SK-N-SH (cell line): ENCODE results near the gene WDR7. TPM values are rescaled to one million over a fixed set of nuclear protein-coding genes. Genes with fewer than 3 reads are reported as not detected.
A peak's percentile ranks its signal among the peaks of the same experiment; 100 is the strongest.

ENCODE experiments used
- CTCF ChIA-PET: fragments of 300-600, 350-600 bp; formaldehyde crosslinking; extraction: SDS; loops from one replicate; lab custom pipeline; 2021; lab: Yijun Ruan, JAX
- POLR2A ChIA-PET: fragments of 350-600 bp; sonication (Branson Sonifier 250); formaldehyde crosslinking; extraction: SDS; loops from one replicate; lab custom pipeline; 2020; ENCODE audit warnings: antibody characterized with exemption, inconsistent platforms; lab: Yijun Ruan, JAX
- DNase-seq: peaks from one replicate; pipeline ENCODE4 v3.0.0; 2012
- H2AFZ ChIP-seq: fragments of 200-600 bp; sonication (generic); 2 replicates; pipeline ENCODE4 v1.8.1; 2016; ENCODE audit warnings: antibody characterized with exemption, mild to moderate bottlenecking, low read depth
- H3F3A ChIP-seq: fragments of 200-600 bp; sonication (generic); replicated peaks from 2 replicates; pipeline ENCODE3; 2016; ENCODE audit warnings: antibody characterized with exemption, mild to moderate bottlenecking; ENCODE audit not compliant: insufficient read depth
- H3K27ac ChIP-seq, 2 experiments: fragments of 200-500 bp in 1 of 2; fragments of 200-600 bp in 1 of 2; sonication (Bioruptor generic) in 1 of 2; sonication (generic), shearing (Covaris generic) in 1 of 2; 2 replicates each; pipeline versions ENCODE4 v1.5.1 to v1.6.1; 2014 to 2016; ENCODE audit warnings: low read depth in 2 of 2, inconsistent platforms in 1 of 2, low read length in 1 of 2, mild to moderate bottlenecking in 1 of 2, mixed read lengths in 1 of 2
- H3K27me3 ChIP-seq: fragments of 200-600 bp; sonication (generic), shearing (Covaris generic); 2 replicates; pipeline ENCODE4 v1.6.1; 2016; ENCODE audit warnings: mixed run types; ENCODE audit not compliant: insufficient read depth
- H3K36me3 ChIP-seq, 2 experiments: fragments of 200-500 bp in 1 of 2; fragments of 200-600 bp in 1 of 2; sonication (Bioruptor generic) in 1 of 2; sonication (generic) in 1 of 2; replicated peaks in 1 of 2; 2 replicates each; pipeline versions ENCODE3 to v1.5.1; 2014 to 2016; ENCODE audit warnings: low read length in 1 of 2, mild to moderate bottlenecking in 1 of 2; ENCODE audit not compliant: insufficient read depth in 2 of 2, control insufficient read depth in 1 of 2
- H3K4me1 ChIP-seq, 2 experiments: fragments of 200-500 bp in 1 of 2; fragments of 200-600 bp in 1 of 2; sonication (Bioruptor generic) in 1 of 2; sonication (generic), shearing (Covaris generic) in 1 of 2; 2 replicates each; pipeline versions ENCODE4 v1.5.1 to v1.6.1; 2014 to 2016; ENCODE audit warnings: low read depth in 1 of 2, low read length in 1 of 2, mixed run types in 1 of 2; ENCODE audit not compliant: insufficient read depth in 2 of 2, control insufficient read depth in 1 of 2
- H3K4me2 ChIP-seq: fragments of 200-600 bp; sonication (generic), shearing (Covaris generic); 2 replicates; pipeline ENCODE4 v1.6.1; 2017; ENCODE audit warnings: mixed run types
- H3K4me3 ChIP-seq, 2 experiments: fragments of 200-500 bp in 1 of 2; fragments of 200-600 bp in 1 of 2; sonication (Bioruptor generic) in 1 of 2; sonication (generic), shearing (Covaris generic) in 1 of 2; 2 replicates each; pipeline versions ENCODE4 v1.5.1 to v1.8.1; 2014 to 2016; ENCODE audit warnings: low read depth in 2 of 2, inconsistent platforms in 1 of 2, low read length in 1 of 2, mild to moderate bottlenecking in 1 of 2, mixed read lengths in 1 of 2, moderate library complexity in 1 of 2
- H3K79me2 ChIP-seq: fragments of 200-600 bp; sonication (generic); 2 replicates; pipeline ENCODE4 v1.8.1; 2017; ENCODE audit warnings: mild to moderate bottlenecking; ENCODE audit not compliant: insufficient read depth
- H3K9ac ChIP-seq: fragments of 200-600 bp; sonication (generic); 2 replicates; pipeline ENCODE4 v1.6.1; 2017; ENCODE audit warnings: mixed run types
- H3K9me2 ChIP-seq: fragments of 200-600 bp; sonication (generic); 2 replicates; pipeline ENCODE4 v1.6.1; 2017; ENCODE audit warnings: mixed run types
- H3K9me3 ChIP-seq: fragments of 200-600 bp; sonication (generic); 2 replicates; pipeline ENCODE4 v1.6.1; 2017; ENCODE audit warnings: mixed run types, mild to moderate bottlenecking, moderate library complexity
- H4K20me1 ChIP-seq: fragments of 200-600 bp; sonication (generic); 2 replicates; pipeline ENCODE4 v1.6.1; 2017; ENCODE audit warnings: mild to moderate bottlenecking, mixed run types; ENCODE audit not compliant: insufficient read depth
- CHD2 ChIP-seq: fragments of 150-350 bp; IDR thresholded peaks from 2 replicates; pipeline ENCODE4 v1.6.1; 2018; ENCODE audit warnings: low read length; ENCODE audit not compliant: partially characterized antibody
- ELF1 ChIP-seq: IDR thresholded peaks from 2 replicates; pipeline ENCODE4 v1.4.0; 2012
- EP300 ChIP-seq, 2 experiments: IDR thresholded peaks; 2 replicates each; pipeline versions ENCODE4 v1.4.0 to v1.6.1; 2012; ENCODE audit warnings: borderline replicate concordance in 1 of 2, low read depth in 1 of 2, low read length in 1 of 2
- EZH2phosphoT487 ChIP-seq: fragments of 200-600 bp; sonication (generic); IDR thresholded peaks from 2 replicates; pipeline ENCODE4 v1.6.1; 2017; ENCODE audit warnings: low read depth, mixed run types, mild to moderate bottlenecking, antibody characterized with exemption, moderate library complexity, borderline replicate concordance
- FOXM1 ChIP-seq: IDR thresholded peaks from 2 replicates; pipeline ENCODE4 v1.4.0; 2012; ENCODE audit warnings: low read depth, mild to moderate bottlenecking
- GABPA ChIP-seq: IDR thresholded peaks from 2 replicates; pipeline ENCODE4 v1.4.0; 2012; ENCODE audit warnings: low read depth, mild to moderate bottlenecking
- GATA2 ChIP-seq: sonication (generic); formaldehyde crosslinking; IDR thresholded peaks from 2 replicates; pipeline ENCODE4 v1.5.0; 2020; ENCODE audit warnings: mild to moderate bottlenecking, missing genetic modification reagents
- MEF2A ChIP-seq: IDR thresholded peaks from 2 replicates; pipeline ENCODE4 v1.4.0; 2012; ENCODE audit warnings: low read depth, borderline replicate concordance
- MXI1 ChIP-seq: IDR thresholded peaks from 2 replicates; pipeline ENCODE4 v1.6.1; 2012; ENCODE audit warnings: mild to moderate bottlenecking, low read depth, low read length, improper control_type of control experiment
- NFIC ChIP-seq: IDR thresholded peaks from 2 replicates; pipeline ENCODE4 v1.4.0; 2012; ENCODE audit warnings: borderline replicate concordance
- RAD21 ChIP-seq: IDR thresholded peaks from 2 replicates; pipeline ENCODE4 v1.6.1; 2012; ENCODE audit warnings: mild to moderate bottlenecking, low read length
- REST ChIP-seq: IDR thresholded peaks from 2 replicates; pipeline ENCODE4 v1.6.1; 2012; ENCODE audit warnings: mild to moderate bottlenecking, low read depth, low read length, moderate library complexity
- SMC3 ChIP-seq: IDR thresholded peaks from 2 replicates; pipeline ENCODE4 v1.6.1; 2012; ENCODE audit warnings: low read depth, low read length, improper control_type of control experiment
- USF1 ChIP-seq: IDR thresholded peaks from 2 replicates; pipeline ENCODE4 v1.4.0; 2012; ENCODE audit warnings: low read depth, borderline replicate concordance
- YY1 ChIP-seq: IDR thresholded peaks from 2 replicates; pipeline ENCODE4 v1.4.0; 2012; ENCODE audit warnings: low read depth, mild to moderate bottlenecking
- WGBS: methylation state at CpG from one replicate; pipeline ENCODE4 v1.1.6; 2017; ENCODE audit warnings: low lambda C conversion rate; 5-methylcytosine and 5-hydroxymethylcytosine counted together
- polyA plus RNA-seq, 3 experiments: library from polyadenylated mRNA; depleted of rRNA; stranded (reverse); fragments of >200 nt; gene quantifications; 2 replicates each; pipeline ENCODE4 v1.2.3, GENCODE V29; 2012
- TF ChIP-seq, protein P1 (sequence below): IDR thresholded peaks from 2 replicates; pipeline ENCODE4 v1.4.0; 2012; ENCODE audit warnings: low read depth, borderline replicate concordance

Gene WDR7
- polyA plus RNA-seq, 1 of the 3 experiments (the other 2 are of a cell fraction) = 4.1 TPM

DNA sequence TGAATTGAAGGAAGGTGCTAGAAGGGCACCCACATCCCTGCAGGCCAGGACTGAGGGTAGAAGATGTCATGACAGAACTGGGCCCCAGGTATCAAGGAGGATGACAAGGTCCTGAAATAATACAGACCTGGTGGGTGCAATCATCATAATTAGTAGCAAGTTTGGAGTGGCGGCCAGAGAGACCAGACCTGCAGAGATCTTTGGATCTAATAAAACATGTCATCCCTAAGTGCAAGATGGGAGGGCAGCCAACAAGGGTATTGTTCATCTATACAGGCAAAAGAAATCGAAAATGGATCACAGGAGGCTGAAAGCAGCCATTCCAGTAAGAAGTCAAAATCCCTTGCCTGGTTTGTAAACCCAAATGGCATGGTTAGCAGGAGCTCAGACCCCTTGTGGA is 384.4 kb downstream of the WDR7 start:
- POLR2A ChIA-PET = no interaction called here
- Histone ChIP-seq H3K27ac (peak overlapping the region in 1 of 2 experiments; percentile 58; a peak in 2 of 4 replicates), H3F3A (no peaks in the 10 kb centered on the region), H4K20me1 (no peaks in the 10 kb centered on the region), H3K9ac (no peak overlapping the region), H3K36me3 (no peaks in the 10 kb centered on the region), H3K9me3 (no peaks in the 10 kb centered on the region), H3K27me3 (no peaks in the 10 kb centered on the region), H3K4me3 (no peak overlapping the region), H3K4me1 (peaks cover 0 to 16% of the 10 kb centered on the region in 2 experiments; a peak in 1 of 4 replicates), H3K79me2 (no peaks in the 10 kb centered on the region), H3K4me2 (no peak overlapping the region), H3K9me2 (no peaks in the 10 kb centered on the region), H2AFZ (no peak overlapping the region)
- peak; percentile 54 for DNase-seq
- 24% methylated on average over 2 of the region's 2 CpGs for WGBS
- CTCF ChIA-PET = interaction anchor here (2.8 kb wide), 1 partner anchor 403 kb away, joined by 14 read pairs; no protein-coding TSS in a partner anchor
- TF ChIP-seq GATA2 (CRISPR knock-in tag) (peak; percentile 66), EP300 (IDR thresholded peaks at IDR 0.05; ENCODE audit: borderline replicate concordance in 1 of 2, low read depth in 1 of 2, low read length in 1 of 2) (peak in 1 of 2 experiments; percentile 65; a peak in 2 of 4 replicates), ELF1 (no peak)
- TF ChIP-seq, all 33 proteins: peak for 2

DNA sequence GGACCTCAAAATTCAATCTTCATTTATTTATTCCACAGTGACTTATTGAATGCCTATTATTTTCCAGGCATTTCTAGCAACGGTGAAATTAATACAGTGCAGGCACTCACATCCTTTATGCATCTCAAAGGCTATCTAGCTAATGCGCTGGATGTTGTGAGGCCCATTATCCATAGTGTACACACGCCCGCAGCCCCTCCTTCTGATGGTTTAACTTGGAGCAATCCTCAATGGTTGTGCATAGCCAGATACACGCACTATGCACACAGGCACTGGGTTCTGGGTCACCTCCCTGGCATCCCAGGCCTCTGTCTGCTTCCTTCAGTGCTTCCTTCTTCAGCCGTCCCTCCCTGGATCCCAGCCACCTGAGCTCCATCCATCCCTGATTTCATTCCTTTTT is 387.2 kb downstream of the WDR7 start:
- H3K79me2 ChIP-seq = no peaks in the 10 kb centered on the region
- H3K27me3 ChIP-seq = no peaks in the 10 kb centered on the region
- ChIA-PET POLR2A (no interaction called here), CTCF (no interaction called here)
- H3F3A ChIP-seq = no peaks in the 10 kb centered on the region
- DNase-seq = no peak
- H4K20me1 ChIP-seq = no peaks in the 10 kb centered on the region
- no peak overlapping the region for H3K27ac ChIP-seq
- 70% methylated on average over 6 of the region's 6 CpGs for WGBS
- no peaks in the 10 kb centered on the region for H3K36me3 ChIP-seq
- H3K9me2 ChIP-seq = no peaks in the 10 kb centered on the region
- H2AFZ ChIP-seq = no peak overlapping the region
- H3K9ac ChIP-seq = no peak overlapping the region
- no peaks in the 10 kb centered on the region for H3K9me3 ChIP-seq
- no peak overlapping the region for H3K4me2 ChIP-seq
- TF ChIP-seq GABPA = no peak
- peaks cover 0 to 16% of the 10 kb centered on the region in 2 experiments; a peak in 1 of 4 replicates for H3K4me1 ChIP-seq
- H3K4me3 ChIP-seq = no peak overlapping the region

DNA sequence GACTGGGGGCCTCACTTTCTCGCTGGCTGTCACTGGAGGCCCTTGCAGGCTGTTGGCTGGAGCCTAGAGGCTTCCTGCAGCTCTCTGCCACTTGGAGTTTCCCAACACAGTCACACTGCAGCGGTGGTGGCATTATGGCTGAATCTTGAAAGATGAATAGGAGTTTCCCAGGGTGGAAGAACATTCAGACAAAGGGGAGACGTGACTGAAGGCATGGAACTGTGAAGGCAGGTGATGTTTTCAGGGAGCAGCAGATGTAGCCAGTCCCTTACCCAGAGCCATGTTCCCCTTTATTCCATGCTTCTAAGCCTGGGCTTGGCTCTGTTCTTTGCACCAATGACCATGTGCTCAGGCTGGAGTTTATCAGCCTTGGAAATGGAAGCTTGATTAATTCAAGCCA is 389.0 kb downstream of the WDR7 start:
- H3K9me2 ChIP-seq = no peaks in the 10 kb centered on the region
- WGBS = 44% methylated on average over 2 of the region's 3 CpGs
- no peaks in the 10 kb centered on the region for H4K20me1 ChIP-seq
- no peak for DNase-seq
- CTCF ChIA-PET = no interaction called here
- H3K9ac ChIP-seq = no peak overlapping the region
- H3K4me2 ChIP-seq = no peak overlapping the region
- peaks cover 0 to 13% of the 10 kb centered on the region in 2 experiments; a peak in 1 of 4 replicates for H3K4me1 ChIP-seq
- H3F3A ChIP-seq = no peaks in the 10 kb centered on the region
- H2AFZ ChIP-seq = no peak overlapping the region
- no peak overlapping the region for H3K4me3 ChIP-seq
- H3K9me3 ChIP-seq = no peaks in the 10 kb centered on the region
- no peaks in the 10 kb centered on the region for H3K79me2 ChIP-seq
- POLR2A ChIA-PET = no interaction called here
- no peaks in the 10 kb centered on the region for H3K36me3 ChIP-seq
- no peak overlapping the region for H3K27ac ChIP-seq
- no peaks in the 10 kb centered on the region for H3K27me3 ChIP-seq
- TF ChIP-seq NFIC (no peak), CHD2 (no peak), MEF2A (no peak), FOXM1 (no peak), MXI1 (no peak), USF1 (no peak), EZH2phosphoT487 (no peak), RAD21 (no peak), SMC3 (no peak), REST (no peak), YY1 (no peak)
- TF ChIP-seq, protein P1, sequence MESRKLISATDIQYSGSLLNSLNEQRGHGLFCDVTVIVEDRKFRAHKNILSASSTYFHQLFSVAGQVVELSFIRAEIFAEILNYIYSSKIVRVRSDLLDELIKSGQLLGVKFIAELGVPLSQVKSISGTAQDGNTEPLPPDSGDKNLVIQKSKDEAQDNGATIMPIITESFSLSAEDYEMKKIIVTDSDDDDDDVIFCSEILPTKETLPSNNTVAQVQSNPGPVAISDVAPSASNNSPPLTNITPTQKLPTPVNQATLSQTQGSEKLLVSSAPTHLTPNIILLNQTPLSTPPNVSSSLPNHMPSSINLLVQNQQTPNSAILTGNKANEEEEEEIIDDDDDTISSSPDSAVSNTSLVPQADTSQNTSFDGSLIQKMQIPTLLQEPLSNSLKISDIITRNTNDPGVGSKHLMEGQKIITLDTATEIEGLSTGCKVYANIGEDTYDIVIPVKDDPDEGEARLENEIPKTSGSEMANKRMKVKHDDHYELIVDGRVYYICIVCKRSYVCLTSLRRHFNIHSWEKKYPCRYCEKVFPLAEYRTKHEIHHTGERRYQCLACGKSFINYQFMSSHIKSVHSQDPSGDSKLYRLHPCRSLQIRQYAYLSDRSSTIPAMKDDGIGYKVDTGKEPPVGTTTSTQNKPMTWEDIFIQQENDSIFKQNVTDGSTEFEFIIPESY = no peak
